Measurements from ENCODE around the gene PLIN4. TPM values are rescaled to one million over a fixed set of nuclear protein-coding genes. Genes with fewer than 3 reads are reported as not detected.

PLIN4 gene
- total and polyA plus RNA-seq, 2 donors (not counting 3 experiments of a cell fraction or from before 2014, with no cell fraction given) = 0.01 TPM; not detected in 1

DNA sequence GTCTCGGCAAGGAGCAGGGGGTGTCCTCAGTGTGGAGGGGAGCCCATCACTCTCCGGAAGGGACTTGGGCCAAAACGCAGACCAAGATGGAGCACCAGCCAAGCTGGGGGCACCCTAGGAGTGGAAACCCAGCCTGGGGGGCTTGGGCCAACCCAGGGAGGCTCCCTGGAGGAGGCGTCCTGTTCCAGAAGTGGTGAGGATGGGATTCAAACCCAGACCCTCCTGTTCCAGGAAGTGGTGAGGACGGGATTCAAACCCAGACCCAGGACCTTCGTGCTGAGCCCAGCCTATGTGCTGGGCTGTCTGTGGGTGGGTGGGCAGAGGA, 848 bp upstream of the PLIN4 start:
- Histone ChIP-seq H3K27me3 (ENCODE audit: control insufficient read depth in 2 of 2, insufficient read depth in 2 of 2, low read length in 2 of 2) (no peaks in the 10 kb centered on the region), H3K36me3 (ENCODE audit: control insufficient read depth in 2 of 2, extremely low read depth in 1 of 2, insufficient read depth in 2 of 2, low read length in 2 of 2) (no peaks in the 10 kb centered on the region), H3K9me1 (replicated peaks; ENCODE audit: control insufficient read depth, extremely low read depth, insufficient read depth, low read length) (no peaks in the 10 kb centered on the region), H3K4me2 (ENCODE audit: insufficient read depth, low read length) (no peak overlapping the region), H3K27ac (ENCODE audit: insufficient read depth, low read depth, low read length) (no peak overlapping the region), H4K20me1 (replicated peaks; ENCODE audit: control insufficient read depth, extremely low read depth, insufficient read depth, low read length) (no peaks in the 10 kb centered on the region), H3K79me2 (ENCODE audit: control insufficient read depth, insufficient read depth, low read length) (no peaks in the 10 kb centered on the region), H3K9me3 (replicated peaks; ENCODE audit: control insufficient read depth, insufficient read depth, low read length) (no peaks in the 10 kb centered on the region), H2AFZ (ENCODE audit: low read depth, low read length) (no peak overlapping the region), H3K4me3 (replicated peaks in 1 of 3; ENCODE audit: insufficient read depth in 1 of 3, low read depth in 1 of 3, low read length in 3 of 3) (no peak overlapping the region), H3K9ac (replicated peaks; ENCODE audit: extremely low read depth, insufficient read depth, low read length) (no peak overlapping the region), H3K4me1 (ENCODE audit: control insufficient read depth, extremely low read depth, insufficient read depth, low read length) (no peaks in the 10 kb centered on the region)
- POLR2A ChIA-PET = no interaction called here
- TF ChIP-seq, protein P1, sequence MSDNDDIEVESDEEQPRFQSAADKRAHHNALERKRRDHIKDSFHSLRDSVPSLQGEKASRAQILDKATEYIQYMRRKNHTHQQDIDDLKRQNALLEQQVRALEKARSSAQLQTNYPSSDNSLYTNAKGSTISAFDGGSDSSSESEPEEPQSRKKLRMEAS (IDR thresholded peaks at IDR 0.05; ENCODE audit: insufficient read depth, insufficient read length) = no peak
- TF ChIP-seq POLR2AphosphoS5 (IDR thresholded peaks at IDR 0.05; ENCODE audit: insufficient read depth, low read depth, low read length) = no peak
- TF ChIP-seq, protein P2, sequence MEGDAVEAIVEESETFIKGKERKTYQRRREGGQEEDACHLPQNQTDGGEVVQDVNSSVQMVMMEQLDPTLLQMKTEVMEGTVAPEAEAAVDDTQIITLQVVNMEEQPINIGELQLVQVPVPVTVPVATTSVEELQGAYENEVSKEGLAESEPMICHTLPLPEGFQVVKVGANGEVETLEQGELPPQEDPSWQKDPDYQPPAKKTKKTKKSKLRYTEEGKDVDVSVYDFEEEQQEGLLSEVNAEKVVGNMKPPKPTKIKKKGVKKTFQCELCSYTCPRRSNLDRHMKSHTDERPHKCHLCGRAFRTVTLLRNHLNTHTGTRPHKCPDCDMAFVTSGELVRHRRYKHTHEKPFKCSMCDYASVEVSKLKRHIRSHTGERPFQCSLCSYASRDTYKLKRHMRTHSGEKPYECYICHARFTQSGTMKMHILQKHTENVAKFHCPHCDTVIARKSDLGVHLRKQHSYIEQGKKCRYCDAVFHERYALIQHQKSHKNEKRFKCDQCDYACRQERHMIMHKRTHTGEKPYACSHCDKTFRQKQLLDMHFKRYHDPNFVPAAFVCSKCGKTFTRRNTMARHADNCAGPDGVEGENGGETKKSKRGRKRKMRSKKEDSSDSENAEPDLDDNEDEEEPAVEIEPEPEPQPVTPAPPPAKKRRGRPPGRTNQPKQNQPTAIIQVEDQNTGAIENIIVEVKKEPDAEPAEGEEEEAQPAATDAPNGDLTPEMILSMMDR (IDR thresholded peaks at IDR 0.05; ENCODE audit: extremely low read depth in 1 of 2, insufficient read depth in 1 of 2, low read depth in 1 of 2, low read length in 2 of 2) = no peak
- TF ChIP-seq MYC (IDR thresholded peaks at IDR 0.05; ENCODE audit: low read depth, low read length) = no peak
- TF ChIP-seq JUN (IDR thresholded peaks at IDR 0.05; ENCODE audit: borderline replicate concordance, insufficient read depth, insufficient read length, low read depth) = no peak
- no peak for TF ChIP-seq FOS (IDR thresholded peaks at IDR 0.05; ENCODE audit: borderline replicate concordance, insufficient read depth, low read length)
- no peak for TF ChIP-seq GATA2 (IDR thresholded peaks at IDR 0.05; ENCODE audit: insufficient read depth, insufficient read length, low read depth, low read length)
- TF ChIP-seq EZH2 (IDR thresholded peaks at IDR 0.05; ENCODE audit: borderline replicate concordance, low read depth, low read length, severe bottlenecking) = no peak
- DNase-seq (ENCODE audit: low read depth, low spot score) = no peak
- intact Hi-C loops (cut with micrococcal nuclease) (no loop called here), dilution Hi-C loops (cut with MboI; ENCODE audit: extremely low pct_ligation_motif_present, low sequenced_read_pairs) (no loop called here)
- FAIRE-seq = no peak
- BruUV-seq (replicated peaks) = no TSS peak
- CTCF ChIA-PET = interaction anchor here (1.7 kb wide), 1 partner anchor 9 kb away, joined by 6 read pairs; no protein-coding TSS in a partner anchor
